Keratinocyte (primary cell): Measurements from ENCODE around the gene FREM2. TPM values are rescaled to one million over a fixed set of nuclear protein-coding genes. Genes with fewer than 3 reads are reported as not detected.

Experiments
- DNase-seq: peaks from one replicate; pipeline ENCODE4 v3.0.0-alpha.2; 2011; ENCODE audit warnings: low read depth, missing footprints, low spot score
- FAIRE-seq: peaks from 2 replicates; lab custom pipeline; 2011; peaks lifted over from hg19 to GRCh38; lab: Jason Lieb, UNC
- H2AFZ ChIP-seq: 2 replicates; pipeline ENCODE4 v1.6.0; 2012; ENCODE audit warnings: low read length, control low read depth, inconsistent platforms; ENCODE audit not compliant: control insufficient read depth
- H3K27ac ChIP-seq: 2 replicates; pipeline ENCODE4 v1.5.1; 2011; ENCODE audit warnings: low read length; ENCODE audit not compliant: control insufficient read depth, insufficient read depth
- H3K27me3 ChIP-seq: 3 replicates; pipeline ENCODE4 v1.6.0; 2011; ENCODE audit warnings: low read length; ENCODE audit not compliant: control insufficient read depth, insufficient read depth; ENCODE audit errors: extremely low read depth
- H3K36me3 ChIP-seq, 2 experiments: 2 replicates in 1 of 2; 3 replicates in 1 of 2; pipeline ENCODE4 v1.5.1; 2011; ENCODE audit warnings: low read length in 2 of 2, mild to moderate bottlenecking in 1 of 2; ENCODE audit not compliant: control insufficient read depth in 2 of 2, insufficient read depth in 2 of 2; ENCODE audit errors: extremely low read depth in 1 of 2
- H3K4me1 ChIP-seq: 3 replicates; pipeline ENCODE4 v1.5.1; 2011; ENCODE audit warnings: low read length; ENCODE audit not compliant: control insufficient read depth, insufficient read depth; ENCODE audit errors: extremely low read depth
- H3K4me2 ChIP-seq: 3 replicates; pipeline ENCODE4 v1.6.0; 2011; ENCODE audit warnings: low read depth, low read length; ENCODE audit not compliant: control insufficient read depth, insufficient read depth; ENCODE audit errors: extremely low read depth
- H3K4me3 ChIP-seq, 3 experiments: fragments of 200-600 bp in 1 of 3; sonication (generic) in 1 of 3; 2 replicates in 2 of 3; 3 replicates in 1 of 3; pipeline ENCODE4 v1.5.1; 2011 to 2016; ENCODE audit warnings: low read length in 3 of 3, mild to moderate bottlenecking in 3 of 3, control low read depth in 2 of 3, inconsistent platforms in 1 of 3, low read depth in 1 of 3, mixed read lengths in 1 of 3, mixed run types in 1 of 3, moderate library complexity in 1 of 3; ENCODE audit not compliant: control insufficient read depth in 2 of 3, insufficient read depth in 2 of 3; ENCODE audit errors: extremely low read depth in 1 of 3
- H3K79me2 ChIP-seq: 2 replicates; pipeline ENCODE4 v1.6.0; 2012; ENCODE audit warnings: low read length; ENCODE audit not compliant: control insufficient read depth, insufficient read depth
- H3K9ac ChIP-seq: 3 replicates; pipeline ENCODE4 v1.6.0; 2011; ENCODE audit warnings: low read length; ENCODE audit not compliant: control insufficient read depth, insufficient read depth; ENCODE audit errors: extremely low read depth
- H3K9me1 ChIP-seq: 3 replicates; pipeline ENCODE4 v1.6.0; 2011; ENCODE audit warnings: low read length; ENCODE audit not compliant: control insufficient read depth, insufficient read depth; ENCODE audit errors: extremely low read depth
- H3K9me3 ChIP-seq: 2 replicates; pipeline ENCODE4 v1.5.1; 2012; ENCODE audit warnings: low read depth, low read length; ENCODE audit not compliant: control insufficient read depth
- H4K20me1 ChIP-seq: 3 replicates; pipeline ENCODE4 v1.6.0; 2011; ENCODE audit warnings: low read length; ENCODE audit not compliant: control insufficient read depth, insufficient read depth; ENCODE audit errors: extremely low read depth
- CTCF ChIP-seq, 3 experiments: IDR thresholded peaks in 1 of 3; conservative IDR thresholded peaks in 1 of 3; optimal IDR thresholded peaks in 1 of 3; 2 replicates in 2 of 3; 3 replicates in 1 of 3; pipeline versions ENCODE3 to v1.5.1; 2011; ENCODE audit warnings: low read length in 3 of 3, mild to moderate bottlenecking in 3 of 3, moderate library complexity in 2 of 3, control low read depth in 1 of 3, inconsistent platforms in 1 of 3; ENCODE audit not compliant: insufficient read depth in 2 of 3; ENCODE audit errors: extremely low read depth in 1 of 3
- EZH2 ChIP-seq: IDR thresholded peaks from one replicate; pipeline ENCODE4 v1.6.1; 2012; ENCODE audit warnings: inconsistent platforms, mild to moderate bottlenecking, low read length, moderate library complexity
- dilution Hi-C: fragments of 300-500 bp; cut with MboI; formaldehyde crosslinking; loops from one replicate; pipeline ENCODE4 v1.7.0; 2020; ENCODE audit warnings: low sequenced_read_pairs; ENCODE audit not compliant: extremely low pct_ligation_motif_present
- polyA plus RNA-seq, 5 experiments: library from polyadenylated mRNA; depleted of rRNA in 3 of 5; stranded (reverse) in 3 of 5; stranded (forward) in 1 of 5; unstranded in 1 of 5; fragments of >200 nt; gene quantifications; 1 replicate in 1 of 5; 2 replicates in 3 of 5; 3 replicates in 1 of 5; pipeline versions ENCODE4 v1.2.1 to v1.2.3, GENCODE V29; 2011 to 2012; ENCODE audit warnings: missing spikeins in 2 of 5, low read depth in 1 of 5, low replicate concordance in 1 of 5

FREM2 gene
- polyA plus RNA-seq, 1 donor (not counting 4 experiments of a cell fraction or from before 2014, with no cell fraction given): 0.01 TPM

- Histone ChIP-seq H3K27me3 (no peaks in the 10 kb centered on the region), H3K4me2 (peak overlapping the region; percentile 43), H4K20me1 (no peaks in the 10 kb centered on the region), H2AFZ (no peak overlapping the region), H3K4me3 (no peak overlapping the region), H3K4me1 (peaks cover 9% of the 10 kb centered on the region), H3K79me2 (no peaks in the 10 kb centered on the region), H3K9me1 (no peaks in the 10 kb centered on the region), H3K36me3 (no peaks in the 10 kb centered on the region), H3K9ac (no peak overlapping the region), H3K9me3 (no peaks in the 10 kb centered on the region), H3K27ac (no peak overlapping the region)
- DNase-seq: peak; percentile 23
- FAIRE-seq: peak; percentile 36
- dilution Hi-C loops: no loop called here
- no peak for TF ChIP-seq EZH2
- TF ChIP-seq CTCF (optimal IDR thresholded peaks at IDR 0.05 in 1 of 3, IDR thresholded peaks at IDR 0.05 in 1 of 3, conservative IDR thresholded peaks at IDR 0.05 in 1 of 3; ENCODE audit: extremely low read depth in 1 of 3, insufficient read depth in 2 of 3, low read length in 3 of 3): no peak
Measured at GRCh38 chr13:38664906-38665305, 22.0 kb upstream of the FREM2 start.

- dilution Hi-C loops: no loop called here
Measured at GRCh38 chr13:38667526-38668109, 19.3 kb upstream of the FREM2 start.

More at GRCh38 chr13:38667526-38668109, 19.3 kb upstream of the FREM2 start:
- Histone ChIP-seq H3K27ac (no peak overlapping the region), H4K20me1 (no peaks in the 10 kb centered on the region), H3K9me3 (no peaks in the 10 kb centered on the region), H3K9me1 (no peaks in the 10 kb centered on the region), H3K79me2 (no peaks in the 10 kb centered on the region), H3K36me3 (no peaks in the 10 kb centered on the region), H3K4me3 (no peak overlapping the region), H3K4me2 (no peak overlapping the region), H2AFZ (no peak overlapping the region), H3K9ac (no peak overlapping the region), H3K27me3 (no peaks in the 10 kb centered on the region), H3K4me1 (peaks cover 13% of the 10 kb centered on the region)
- no peak for TF ChIP-seq CTCF (optimal IDR thresholded peaks at IDR 0.05 in 1 of 3, IDR thresholded peaks at IDR 0.05 in 1 of 3, conservative IDR thresholded peaks at IDR 0.05 in 1 of 3; ENCODE audit: extremely low read depth in 1 of 3, insufficient read depth in 2 of 3, low read length in 3 of 3)
- no peak for DNase-seq
- FAIRE-seq: no peak
